ENCODE measurements around the gene KPRP. TPM values are rescaled to one million over a fixed set of nuclear protein-coding genes. Genes with fewer than 3 reads are reported as not detected.

The KPRP gene
- total RNA-seq, 1 experiment from 2014 or later, result not detected

DNA sequence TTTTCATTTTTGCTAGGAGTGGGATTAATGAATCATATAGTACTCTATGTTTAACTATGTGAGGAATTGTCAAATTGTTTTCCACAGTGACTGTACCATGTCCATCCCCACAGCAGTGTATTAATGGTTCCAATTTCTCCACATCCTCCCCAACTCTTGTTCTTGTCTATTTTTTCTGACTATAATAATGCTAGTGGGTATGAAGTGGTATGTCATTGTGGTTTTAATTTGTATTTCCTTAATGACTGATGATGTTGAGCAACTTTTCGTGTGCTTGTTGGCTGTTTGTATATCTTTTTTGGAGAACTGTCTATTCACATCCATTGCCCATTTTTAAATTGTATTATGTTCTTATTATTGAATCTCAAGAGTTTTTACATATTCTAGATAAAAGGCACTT lies 10.0 kb upstream of the KPRP start:
- TF ChIP-seq, protein P1, sequence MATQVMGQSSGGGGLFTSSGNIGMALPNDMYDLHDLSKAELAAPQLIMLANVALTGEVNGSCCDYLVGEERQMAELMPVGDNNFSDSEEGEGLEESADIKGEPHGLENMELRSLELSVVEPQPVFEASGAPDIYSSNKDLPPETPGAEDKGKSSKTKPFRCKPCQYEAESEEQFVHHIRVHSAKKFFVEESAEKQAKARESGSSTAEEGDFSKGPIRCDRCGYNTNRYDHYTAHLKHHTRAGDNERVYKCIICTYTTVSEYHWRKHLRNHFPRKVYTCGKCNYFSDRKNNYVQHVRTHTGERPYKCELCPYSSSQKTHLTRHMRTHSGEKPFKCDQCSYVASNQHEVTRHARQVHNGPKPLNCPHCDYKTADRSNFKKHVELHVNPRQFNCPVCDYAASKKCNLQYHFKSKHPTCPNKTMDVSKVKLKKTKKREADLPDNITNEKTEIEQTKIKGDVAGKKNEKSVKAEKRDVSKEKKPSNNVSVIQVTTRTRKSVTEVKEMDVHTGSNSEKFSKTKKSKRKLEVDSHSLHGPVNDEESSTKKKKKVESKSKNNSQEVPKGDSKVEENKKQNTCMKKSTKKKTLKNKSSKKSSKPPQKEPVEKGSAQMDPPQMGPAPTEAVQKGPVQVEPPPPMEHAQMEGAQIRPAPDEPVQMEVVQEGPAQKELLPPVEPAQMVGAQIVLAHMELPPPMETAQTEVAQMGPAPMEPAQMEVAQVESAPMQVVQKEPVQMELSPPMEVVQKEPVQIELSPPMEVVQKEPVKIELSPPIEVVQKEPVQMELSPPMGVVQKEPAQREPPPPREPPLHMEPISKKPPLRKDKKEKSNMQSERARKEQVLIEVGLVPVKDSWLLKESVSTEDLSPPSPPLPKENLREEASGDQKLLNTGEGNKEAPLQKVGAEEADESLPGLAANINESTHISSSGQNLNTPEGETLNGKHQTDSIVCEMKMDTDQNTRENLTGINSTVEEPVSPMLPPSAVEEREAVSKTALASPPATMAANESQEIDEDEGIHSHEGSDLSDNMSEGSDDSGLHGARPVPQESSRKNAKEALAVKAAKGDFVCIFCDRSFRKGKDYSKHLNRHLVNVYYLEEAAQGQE (IDR thresholded peaks at IDR 0.05; ENCODE audit: insufficient read depth in 1 of 2, low read depth in 2 of 2, low read length in 1 of 2), result no peak
- intact Hi-C loops (cut with micrococcal nuclease; ENCODE audit: unreplicated experiment) (no loop called here), in situ Hi-C loops (cut with HindIII; ENCODE audit: low pct_unique_long_range_greater_than_20kb, low sequenced_read_pairs) (no loop called here)
- no peak overlapping the region for H3K4me3 ChIP-seq (ENCODE audit: low read depth in 2 of 2, low read length in 2 of 2)
- ChIA-PET POLR2A (no interaction called here), CTCF (no interaction called here)
- no peaks in the 10 kb centered on the region; the same call in 1 of the 2 replicates for H3K27me3 ChIP-seq (ENCODE audit: control insufficient read depth, insufficient read depth, low read length)
- H3K36me3 ChIP-seq (ENCODE audit: control insufficient read depth, insufficient read depth, low read length), result no peaks in the 10 kb centered on the region
- no TSS peak for BruUV-seq (replicated peaks)
- ATAC-seq, result no peak
- H3K27ac ChIP-seq (ENCODE audit: low read length), result no peak overlapping the region
- no peaks in the 10 kb centered on the region for H3K4me1 ChIP-seq (ENCODE audit: control insufficient read depth, insufficient read depth, low read length)
- no peaks in the 10 kb centered on the region for H3K9me3 ChIP-seq (ENCODE audit: control insufficient read depth, insufficient read depth, low read depth, low read length)
- DNase-seq (ENCODE audit: low read depth, low spot score), result no peak

DNA sequence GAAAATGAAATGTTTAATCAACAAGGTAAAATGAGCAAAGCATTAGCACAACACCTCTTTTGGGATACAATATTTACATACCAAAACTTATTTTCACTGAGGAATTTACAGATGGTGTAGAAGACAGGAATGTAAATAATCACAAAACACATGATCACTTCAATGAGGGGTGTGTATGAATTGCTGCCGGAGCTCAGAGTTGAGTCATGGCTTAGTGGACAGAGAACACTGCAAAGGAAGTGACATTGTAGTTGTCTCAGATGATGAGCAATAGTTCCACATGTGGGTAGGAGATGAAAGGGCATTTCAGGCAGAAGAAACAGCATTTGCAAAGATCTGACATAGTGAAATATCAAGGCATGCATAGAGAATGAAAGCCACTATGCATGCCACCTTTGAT lies 5.6 kb upstream of the KPRP start:
- POLR2A ChIA-PET, result no interaction called here
- in situ Hi-C loops (cut with HindIII; ENCODE audit: low pct_unique_long_range_greater_than_20kb, low sequenced_read_pairs), result no loop called here
- Histone ChIP-seq H3K27ac (ENCODE audit: low read length) (no peak overlapping the region), H3K4me1 (ENCODE audit: control insufficient read depth, insufficient read depth, low read length) (no peaks in the 10 kb centered on the region), H3K36me3 (ENCODE audit: control insufficient read depth, insufficient read depth, low read length) (no peaks in the 10 kb centered on the region), H3K27me3 (ENCODE audit: control insufficient read depth, insufficient read depth, low read length) (no peaks in the 10 kb centered on the region; the same call in 1 of the 2 replicates), H3K9me3 (ENCODE audit: control insufficient read depth, insufficient read depth, low read depth, low read length) (no peaks in the 10 kb centered on the region), H3K4me3 (ENCODE audit: low read depth in 2 of 2, low read length in 2 of 2) (no peak overlapping the region)
- DNase-seq (ENCODE audit: low read depth, low spot score) (peak; percentile 62), ATAC-seq (no peak)
- BruUV-seq (replicated peaks), result no TSS peak
- CTCF ChIA-PET, result no interaction called here
- no peak for TF ChIP-seq POLR2AphosphoS5 (IDR thresholded peaks at IDR 0.05; ENCODE audit: low read depth, low read length)
- TF ChIP-seq, protein P1 (IDR thresholded peaks at IDR 0.05; ENCODE audit: insufficient read depth in 1 of 2, low read depth in 2 of 2, low read length in 1 of 2), result no peak
- TF ChIP-seq, protein P2, sequence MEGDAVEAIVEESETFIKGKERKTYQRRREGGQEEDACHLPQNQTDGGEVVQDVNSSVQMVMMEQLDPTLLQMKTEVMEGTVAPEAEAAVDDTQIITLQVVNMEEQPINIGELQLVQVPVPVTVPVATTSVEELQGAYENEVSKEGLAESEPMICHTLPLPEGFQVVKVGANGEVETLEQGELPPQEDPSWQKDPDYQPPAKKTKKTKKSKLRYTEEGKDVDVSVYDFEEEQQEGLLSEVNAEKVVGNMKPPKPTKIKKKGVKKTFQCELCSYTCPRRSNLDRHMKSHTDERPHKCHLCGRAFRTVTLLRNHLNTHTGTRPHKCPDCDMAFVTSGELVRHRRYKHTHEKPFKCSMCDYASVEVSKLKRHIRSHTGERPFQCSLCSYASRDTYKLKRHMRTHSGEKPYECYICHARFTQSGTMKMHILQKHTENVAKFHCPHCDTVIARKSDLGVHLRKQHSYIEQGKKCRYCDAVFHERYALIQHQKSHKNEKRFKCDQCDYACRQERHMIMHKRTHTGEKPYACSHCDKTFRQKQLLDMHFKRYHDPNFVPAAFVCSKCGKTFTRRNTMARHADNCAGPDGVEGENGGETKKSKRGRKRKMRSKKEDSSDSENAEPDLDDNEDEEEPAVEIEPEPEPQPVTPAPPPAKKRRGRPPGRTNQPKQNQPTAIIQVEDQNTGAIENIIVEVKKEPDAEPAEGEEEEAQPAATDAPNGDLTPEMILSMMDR (IDR thresholded peaks at IDR 0.05), result no peak
- no peak for TF ChIP-seq SIN3A (IDR thresholded peaks at IDR 0.05; ENCODE audit: borderline replicate concordance, insufficient read depth, low read depth, low read length)
- TF ChIP-seq TCF7L2 (IDR thresholded peaks at IDR 0.05; ENCODE audit: low read depth, low read length), result no peak
- intact Hi-C loops (cut with micrococcal nuclease; ENCODE audit: unreplicated experiment), result no loop called here
